ENCODE results near the gene C17orf107.

GRCh38 chr17:4938688-4939545 is 39.6 kb downstream of the C17orf107 start:
- TF ChIP-seq SUZ12 (IDR thresholded peaks at IDR 0.05; ENCODE audit: extremely low read depth, insufficient read depth, insufficient read length) (no peak), ZNF274 (IDR thresholded peaks at IDR 0.05; ENCODE audit: low read depth, low read length) (no peak)
